ENCODE measurements around the gene CCDC85C.
A peak's percentile ranks its signal among the peaks of the same experiment; 100 is the strongest.

The CCDC85C gene

DNA sequence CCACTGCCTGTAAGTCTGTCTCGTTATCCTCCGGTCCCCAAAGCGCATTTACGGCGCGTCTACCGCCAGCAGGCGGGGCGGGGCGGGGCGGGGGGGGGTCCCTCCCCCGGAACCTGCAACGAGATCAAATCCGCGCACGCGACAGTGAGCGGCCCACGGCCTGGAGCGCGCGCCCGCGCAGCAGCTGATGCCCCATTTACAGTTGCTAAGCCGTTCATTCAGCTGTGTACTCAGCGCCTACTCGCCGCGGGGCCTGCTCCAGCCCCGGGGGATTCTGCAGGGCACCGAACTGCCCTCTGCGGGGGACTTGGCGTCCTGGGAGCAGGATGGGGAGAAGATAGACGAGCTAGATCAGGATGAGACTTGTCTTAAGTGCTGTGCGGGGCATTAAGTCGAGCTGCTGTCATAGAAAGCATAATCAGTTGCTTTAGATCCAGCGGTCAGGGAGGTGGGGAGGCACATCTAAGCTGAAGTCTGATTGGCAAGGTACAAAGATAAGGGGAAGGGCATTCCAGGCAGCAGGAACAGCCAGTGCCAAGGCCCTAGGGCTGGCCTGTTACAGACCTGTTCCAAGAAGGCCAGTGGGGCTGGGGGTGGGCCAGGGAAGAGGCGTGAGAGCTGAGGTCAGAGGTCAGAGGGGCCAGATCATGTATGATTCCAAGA lies 1.4 kb upstream of the CCDC85C start:
- DNase-seq (ENCODE audit: low spot score), result peak; percentile 68

DNA sequence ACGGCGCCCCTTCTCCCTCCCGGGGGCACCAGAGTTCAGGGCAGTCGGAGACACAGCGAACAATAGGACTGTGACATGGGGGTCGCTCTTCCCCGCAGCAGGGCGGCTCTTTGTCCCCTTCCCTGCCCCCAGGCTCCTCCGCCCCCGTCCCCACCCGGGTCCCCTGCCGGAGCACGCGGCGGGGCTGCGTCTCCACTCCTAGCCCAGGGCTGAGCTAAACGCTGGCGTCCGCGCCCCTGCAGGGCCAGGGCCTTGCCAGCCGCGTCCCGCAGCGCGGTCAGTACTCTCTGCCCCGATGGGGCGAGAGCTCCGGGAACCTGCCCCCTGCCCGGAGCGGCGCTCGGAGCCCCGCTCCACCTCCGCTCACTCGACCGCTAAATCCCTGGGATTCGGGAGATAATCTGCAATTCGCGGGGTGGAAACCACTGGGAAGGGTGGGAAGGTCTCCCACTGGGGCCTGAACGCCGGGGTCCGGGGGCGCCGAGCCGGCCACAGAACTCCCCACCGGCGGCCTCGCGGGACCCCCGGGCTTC lies 825 bp upstream of the CCDC85C start:
- no peak for DNase-seq (ENCODE audit: low spot score)

- DNase-seq (ENCODE audit: low spot score), result peak; percentile 96
Measured at GRCh38 chr14:99604278-99604765, 315 bp upstream of the CCDC85C start.

DNA sequence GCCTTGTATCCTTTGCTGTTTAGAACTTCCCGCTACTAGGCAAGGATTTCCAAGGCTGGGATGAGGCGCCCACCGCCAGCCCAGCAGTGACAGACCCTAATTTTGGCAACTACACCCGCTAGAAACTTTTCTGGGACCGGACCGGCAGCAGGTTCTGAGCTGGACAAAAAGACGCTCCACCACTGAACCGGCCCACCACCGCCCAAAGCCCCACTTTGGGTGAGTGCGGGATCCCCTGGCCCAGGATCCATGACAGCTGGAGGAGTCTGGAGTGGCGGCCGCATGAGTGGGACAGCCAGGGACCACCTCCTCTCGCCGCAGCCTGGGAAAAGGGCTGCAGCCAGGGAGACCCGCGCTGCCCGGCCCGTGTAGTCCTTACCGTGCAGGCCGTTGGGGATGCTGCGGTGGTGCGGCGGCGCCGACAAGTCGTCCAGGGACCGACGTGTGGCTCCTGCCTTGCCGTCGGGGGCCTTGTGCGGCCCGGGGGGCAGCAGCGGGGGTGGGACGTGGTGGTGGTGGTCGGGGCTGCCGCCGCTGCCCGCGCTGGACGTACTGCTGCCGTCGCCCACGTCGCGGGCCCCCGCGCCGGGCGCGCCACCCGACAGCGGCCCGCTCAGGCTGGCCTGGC lies 1.1 kb downstream of the CCDC85C start:
- no peak for DNase-seq (ENCODE audit: low spot score)

DNA sequence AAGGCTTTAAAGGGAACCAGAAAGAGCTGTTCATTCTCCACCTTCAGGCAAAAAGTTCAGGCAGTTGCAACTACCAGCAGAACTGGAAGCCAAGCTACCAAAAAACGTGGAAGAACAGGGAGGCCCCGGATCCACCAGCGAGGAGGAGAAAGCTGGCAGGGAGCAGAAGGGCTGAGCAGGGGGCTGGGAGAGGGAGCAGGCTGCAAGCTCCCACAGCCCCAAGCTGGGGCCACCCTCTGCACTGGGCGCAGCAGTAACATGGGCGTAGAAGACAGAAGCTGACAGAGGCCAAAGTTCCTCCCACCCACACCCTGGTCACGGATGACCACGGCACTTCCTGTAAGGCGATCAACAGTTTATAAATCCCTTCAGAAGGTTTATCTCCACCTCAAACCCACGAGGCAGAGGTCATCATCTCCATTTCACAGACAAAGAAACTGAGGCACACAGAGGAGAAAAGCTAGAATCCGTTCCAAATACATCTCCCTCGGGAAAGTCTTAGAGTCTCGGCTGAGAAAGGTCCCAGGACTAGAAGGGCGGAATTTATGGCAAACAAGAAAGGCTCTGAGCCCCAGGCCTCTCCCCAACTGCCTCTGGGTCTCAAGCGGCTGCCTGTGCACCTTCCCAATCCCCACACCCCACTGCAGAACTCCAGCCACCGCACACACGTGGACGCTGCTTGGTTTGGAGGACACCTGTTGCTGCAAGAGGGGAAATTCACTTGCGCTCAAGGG lies 1.8 kb downstream of the CCDC85C start:
- no peak for DNase-seq (ENCODE audit: low spot score)

- peak; percentile 56 for DNase-seq (ENCODE audit: low spot score)
Measured at GRCh38 chr14:99601361-99601831, 2.6 kb downstream of the CCDC85C start.

GRCh38 chr14:99600232-99600888 lies 3.6 kb downstream of the CCDC85C start:
- DNase-seq (ENCODE audit: low spot score), result no peak

- DNase-seq (ENCODE audit: low spot score), result no peak
Measured at GRCh38 chr14:99599393-99599792, 4.6 kb downstream of the CCDC85C start.

GRCh38 chr14:99598774-99599173 lies 5.2 kb downstream of the CCDC85C start:
- no peak for DNase-seq (ENCODE audit: low spot score)

GRCh38 chr14:99597911-99598600 lies 6.0 kb downstream of the CCDC85C start:
- DNase-seq (ENCODE audit: low spot score), result no peak

DNA sequence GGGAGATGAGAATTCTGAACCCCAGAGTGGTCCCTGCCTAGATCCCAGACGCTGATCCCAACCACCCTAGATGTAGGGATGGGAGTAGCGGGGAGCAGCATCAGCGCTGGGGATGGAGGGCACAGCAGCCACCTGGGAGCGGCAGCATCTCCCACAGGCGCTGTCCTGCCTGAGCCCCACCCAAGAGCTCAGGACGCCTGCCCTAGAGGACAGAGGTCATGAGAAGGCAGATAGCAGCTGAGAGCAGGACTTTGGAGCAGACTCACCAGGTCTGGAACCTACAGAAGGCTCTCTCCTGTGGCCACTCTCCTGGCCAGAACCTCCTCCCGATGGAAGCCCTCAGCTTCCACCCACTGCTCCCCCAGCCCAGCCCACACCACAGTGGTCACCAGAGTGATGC lies 7.2 kb downstream of the CCDC85C start:
- DNase-seq (ENCODE audit: low spot score), result no peak

DNA sequence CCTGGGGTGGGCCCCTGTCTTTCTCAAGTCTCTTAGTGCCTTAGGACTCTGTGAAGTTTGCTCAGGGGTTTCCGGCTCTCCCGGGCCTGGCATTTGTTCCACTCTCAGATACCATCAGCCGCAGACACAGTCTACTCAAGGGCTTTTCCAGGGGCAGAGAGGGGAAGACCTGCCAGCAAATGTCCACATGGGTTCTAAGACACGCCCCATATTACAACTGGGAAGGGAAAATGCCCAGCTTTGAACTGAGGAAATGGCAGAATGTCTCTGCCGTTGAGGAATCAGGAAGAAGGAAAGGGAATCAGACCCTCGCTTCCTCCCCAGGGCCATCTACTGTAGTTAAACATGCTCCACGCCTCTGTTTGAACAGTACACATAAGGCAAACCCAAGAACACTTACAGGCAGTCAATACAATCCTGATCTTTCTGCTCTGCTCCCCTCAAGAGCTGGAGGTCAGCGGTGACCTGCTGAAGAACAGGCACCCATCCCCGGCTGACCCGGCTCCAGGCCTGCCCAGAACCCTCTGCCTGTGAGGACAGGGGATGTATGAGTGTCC lies 7.9 kb downstream of the CCDC85C start:
- no peak for DNase-seq (ENCODE audit: low spot score)

GRCh38 chr14:99595524-99595923 lies 8.5 kb downstream of the CCDC85C start:
- DNase-seq (ENCODE audit: low spot score), result no peak

DNA sequence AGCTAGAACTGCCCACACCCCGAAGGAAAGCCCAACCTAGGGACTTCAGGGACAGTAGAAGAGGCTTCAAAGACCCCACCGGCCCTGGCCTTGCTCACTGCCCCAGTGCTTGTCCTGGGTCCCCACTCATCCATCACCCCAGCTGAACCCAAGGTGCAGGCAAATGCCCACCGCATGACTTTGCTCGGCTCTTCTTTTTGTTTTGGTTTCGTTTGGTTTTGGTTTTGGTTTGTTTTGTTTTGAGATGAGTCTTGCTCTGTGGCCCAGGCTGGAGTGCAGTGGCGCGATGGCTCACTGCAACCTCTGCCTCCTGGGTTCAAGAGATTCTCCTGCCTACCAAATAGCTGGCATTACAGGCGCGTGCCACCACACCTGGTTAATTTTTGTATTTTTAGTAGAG lies 9.0 kb downstream of the CCDC85C start:
- no peak for DNase-seq (ENCODE audit: low spot score)

DNA sequence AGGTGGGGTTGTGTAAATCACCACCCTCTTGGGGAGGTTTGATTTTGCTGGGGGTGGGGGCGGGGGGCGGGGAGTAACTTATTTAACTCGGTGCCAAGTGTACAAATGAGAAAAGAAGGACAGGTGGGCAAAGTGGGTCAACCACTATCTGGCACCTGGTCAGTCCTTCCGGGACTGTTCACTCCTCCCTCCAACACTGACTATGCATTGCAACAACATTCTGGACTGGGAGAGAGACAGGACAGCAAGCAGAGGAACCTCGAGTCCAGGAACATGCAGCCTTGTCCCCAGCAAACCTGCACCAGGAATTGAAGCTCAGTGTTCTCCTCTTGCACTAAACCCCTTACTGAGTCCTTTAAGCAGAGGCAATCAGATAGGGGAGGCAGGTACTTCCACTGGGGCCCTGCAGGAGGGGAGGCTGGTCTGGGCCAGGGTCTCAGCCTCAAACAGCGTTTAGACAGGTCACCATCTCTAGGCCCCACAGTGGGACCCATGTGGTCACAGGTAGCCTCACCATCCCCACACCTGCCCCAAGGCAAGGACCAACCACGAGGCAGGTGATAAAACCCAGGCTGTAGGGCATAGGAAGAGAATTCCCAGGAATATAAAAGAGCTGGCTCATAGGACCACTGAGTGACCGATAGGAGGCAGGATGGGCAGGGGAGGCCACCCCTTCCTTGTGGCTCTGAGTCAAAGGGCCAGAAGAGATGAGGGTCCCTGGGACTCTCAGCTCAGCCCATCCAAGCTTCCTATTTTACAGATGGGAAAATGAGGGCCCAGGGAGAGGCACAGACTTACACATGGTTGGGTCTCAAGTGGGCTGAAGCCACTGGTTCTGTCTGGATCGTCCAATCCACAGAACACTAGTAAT lies 9.8 kb downstream of the CCDC85C start:
- DNase-seq (ENCODE audit: low spot score), result no peak

DNA sequence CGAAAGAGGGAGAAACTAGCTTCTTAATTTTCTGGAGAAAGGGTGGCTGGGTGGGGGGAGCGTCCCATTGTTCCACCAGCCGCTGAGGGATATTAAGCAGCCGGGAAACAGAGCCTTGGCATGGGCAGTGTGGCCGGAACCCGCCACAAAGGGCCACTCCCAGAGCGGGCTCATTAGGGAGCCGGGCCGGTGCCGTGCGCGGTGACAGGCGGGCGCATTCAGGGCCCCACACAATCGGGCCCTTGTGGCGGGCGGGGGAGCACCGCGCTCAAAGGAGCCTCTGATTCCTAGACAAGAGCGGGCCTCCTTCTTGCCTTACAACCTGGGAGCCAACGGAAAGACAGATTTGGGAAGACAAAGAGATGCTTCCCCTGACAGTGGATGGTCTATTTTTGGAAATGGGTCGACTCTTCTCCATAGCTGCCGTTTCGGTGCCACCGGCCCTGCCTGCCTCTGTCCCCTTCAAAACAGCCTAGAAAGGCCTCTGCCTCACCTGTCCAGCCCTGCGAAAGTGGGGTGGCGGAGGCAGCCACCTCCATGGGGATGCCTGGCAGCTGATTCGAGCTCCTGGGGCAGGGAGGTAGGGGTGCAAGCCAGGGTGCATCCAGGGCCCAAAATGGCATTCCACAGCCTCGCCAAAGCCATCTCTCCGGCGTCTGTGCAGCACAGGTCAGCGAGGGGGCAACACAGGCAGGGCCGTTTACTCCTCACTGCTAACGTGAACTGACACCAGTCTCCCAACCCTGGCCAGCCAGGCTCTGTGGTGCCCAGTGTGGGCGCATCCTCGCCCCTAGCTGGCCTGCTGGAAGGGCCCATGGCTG lies 10.9 kb downstream of the CCDC85C start:
- peak; percentile 46 for DNase-seq (ENCODE audit: low spot score)

GRCh38 chr14:99592394-99592793 lies 11.6 kb downstream of the CCDC85C start:
- DNase-seq (ENCODE audit: low spot score), result no peak

GRCh38 chr14:99590746-99591555 lies 13.1 kb downstream of the CCDC85C start:
- DNase-seq (ENCODE audit: low spot score), result no peak

All from Ammon's horn (tissue), 1 donor.